DOHH2 (cell line): ENCODE data around the gene STK11.

Source experiments
- CTCF ChIP-seq: fragments of 200-600 bp; sonication (generic); IDR thresholded peaks from one replicate; pipeline ENCODE4 v1.5.1; 2014; ENCODE audit warnings: antibody characterized with exemption, mild to moderate bottlenecking, low read depth, low read length; ENCODE audit not compliant: poor library complexity, severe bottlenecking
- EZH2phosphoT487 ChIP-seq: fragments of 200-600 bp; sonication (generic); IDR thresholded peaks from 2 replicates; pipeline ENCODE4 v1.6.1; 2017; ENCODE audit warnings: borderline replicate concordance, mild to moderate bottlenecking, antibody characterized with exemption, low read length, moderate library complexity, mixed read lengths

- peak; percentile 39 for TF ChIP-seq CTCF
- TF ChIP-seq EZH2phosphoT487, result no peak
Observed at GRCh38 chr19:1261798-1262622, 56.4 kb downstream of the STK11 start.
